Dendritic cell treated with granulocyte-macrophage colony-stimulating factor and Interleukin-4, amounts not matched to agents 40 ng/mL and 50 ng/mL, for 4 days (primary cell): ENCODE results near the gene TMEM63A.

Experiments
- H3K27ac Mint-ChIP-seq: one replicate; pipeline ENCODE4 v1.8.0; 2022; ENCODE audit warnings: mild to moderate bottlenecking, mixed read lengths
- H3K27me3 Mint-ChIP-seq: one replicate; pipeline ENCODE4 v1.8.0; 2022; ENCODE audit warnings: mild to moderate bottlenecking, mixed read lengths
- H3K36me3 Mint-ChIP-seq: one replicate; pipeline ENCODE4 v1.8.0; 2022; ENCODE audit warnings: low read depth, mixed read lengths
- H3K4me1 Mint-ChIP-seq: one replicate; pipeline ENCODE4 v1.8.0; 2022; ENCODE audit warnings: low read depth, mixed read lengths
- H3K4me3 Mint-ChIP-seq: one replicate; pipeline ENCODE4 v1.8.0; 2022; ENCODE audit warnings: mild to moderate bottlenecking, moderate library complexity, mixed read lengths
- H3K9me3 Mint-ChIP-seq: one replicate; pipeline ENCODE4 v1.8.0; 2022; ENCODE audit warnings: mixed read lengths
- intact Hi-C: fragments of 100-400 bp; cut with micrococcal nuclease; formaldehyde crosslinking; loops from one replicate; pipeline ENCODE4 v1.15.0; 2022

The TMEM63A gene

GRCh38 chr1:225886159-225887029, 4.2 kb upstream of the TMEM63A start:
- peaks cover 15% of the 10 kb centered on the region for H3K4me1 Mint-ChIP-seq
- H3K36me3 Mint-ChIP-seq: no peaks in the 10 kb centered on the region
- H3K27me3 Mint-ChIP-seq: peaks cover 20% of the 10 kb centered on the region
- no peaks in the 10 kb centered on the region for H3K9me3 Mint-ChIP-seq
- H3K27ac Mint-ChIP-seq: no peak overlapping the region
- H3K4me3 Mint-ChIP-seq: no peak overlapping the region
- intact Hi-C loops: loop anchor here (10.0 kb wide), 1 partner anchor 112 kb away; the partner anchor contains the start of gene SRP9

- Mint-ChIP-seq H3K36me3 (no peaks in the 10 kb centered on the region), H3K4me1 (peaks cover 26% of the 10 kb centered on the region), H3K27ac (no peak overlapping the region), H3K4me3 (no peak overlapping the region), H3K9me3 (no peaks in the 10 kb centered on the region), H3K27me3 (peaks cover 20% of the 10 kb centered on the region)
- intact Hi-C loops: loop anchor here (10.0 kb wide), 1 partner anchor 111 kb away; the partner anchor contains the start of gene SRP9
Measured at GRCh38 chr1:225885336-225885735, 3.2 kb upstream of the TMEM63A start.

- no peaks in the 10 kb centered on the region for H3K9me3 Mint-ChIP-seq
Measured at GRCh38 chr1:225883616-225884265, 1.6 kb upstream of the TMEM63A start.

DNA sequence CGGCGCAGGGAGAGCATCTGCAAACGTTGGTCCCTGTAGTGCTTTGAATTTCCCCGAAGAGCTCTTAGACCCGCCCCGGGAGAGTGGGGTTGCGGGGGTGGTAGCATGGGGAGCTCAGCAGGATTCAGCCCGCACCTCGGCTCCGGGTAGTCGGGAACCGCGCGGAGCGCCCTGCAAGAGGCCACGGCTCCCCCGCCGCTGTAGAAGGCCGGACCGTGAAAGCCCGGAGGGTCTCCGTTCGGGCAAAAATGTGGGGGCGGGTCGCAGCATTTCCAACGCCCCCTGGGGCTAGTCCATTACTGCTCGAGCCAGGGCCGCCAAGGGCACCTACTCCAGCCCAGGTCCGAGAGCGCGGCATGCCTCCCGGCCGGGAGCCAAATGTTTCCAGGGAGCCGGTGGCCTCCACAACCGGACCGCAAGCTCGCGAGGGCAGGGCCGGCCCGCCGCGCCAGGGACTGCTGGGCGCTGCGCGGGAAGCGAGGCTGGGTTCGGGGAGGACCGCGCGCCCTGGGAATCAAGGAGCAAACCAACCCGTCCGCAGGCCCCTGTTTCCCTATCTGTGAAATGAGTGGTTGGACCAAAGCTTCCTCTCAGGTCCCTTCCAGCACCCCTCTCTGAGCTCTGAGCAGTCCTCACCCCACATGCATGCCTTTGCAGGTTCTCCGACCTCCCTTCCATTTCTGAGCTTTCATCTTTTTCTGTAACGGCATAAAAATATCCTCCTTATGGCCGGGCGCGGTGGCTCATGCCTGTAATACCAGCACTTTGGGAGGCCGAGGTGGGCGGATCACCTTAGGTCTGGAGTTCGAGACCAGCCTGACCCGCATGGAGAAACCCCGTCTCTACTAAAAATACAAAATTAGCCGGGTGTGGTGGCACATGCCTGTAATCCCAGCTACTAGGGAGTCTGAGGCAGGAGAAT, 775 bp upstream of the TMEM63A start:
- H3K36me3 Mint-ChIP-seq: peaks cover 1% of the 10 kb centered on the region
- intact Hi-C loops: loop anchor here (10.0 kb wide), 1 partner anchor 108 kb away; the partner anchor contains the start of gene SRP9
- H3K4me1 Mint-ChIP-seq: peaks cover 48% of the 10 kb centered on the region

More at GRCh38 chr1:225883616-225884265, 1.6 kb upstream of the TMEM63A start:
- Mint-ChIP-seq H3K36me3 (no peaks in the 10 kb centered on the region), H3K27me3 (peaks cover 20% of the 10 kb centered on the region), H3K4me3 (peak overlapping the region; percentile 95), H3K4me1 (peaks cover 42% of the 10 kb centered on the region), H3K27ac (peak overlapping the region; percentile 89)
- intact Hi-C loops: loop anchor here (10.0 kb wide), 1 partner anchor 109 kb away; the partner anchor contains the start of gene SRP9

DNA sequence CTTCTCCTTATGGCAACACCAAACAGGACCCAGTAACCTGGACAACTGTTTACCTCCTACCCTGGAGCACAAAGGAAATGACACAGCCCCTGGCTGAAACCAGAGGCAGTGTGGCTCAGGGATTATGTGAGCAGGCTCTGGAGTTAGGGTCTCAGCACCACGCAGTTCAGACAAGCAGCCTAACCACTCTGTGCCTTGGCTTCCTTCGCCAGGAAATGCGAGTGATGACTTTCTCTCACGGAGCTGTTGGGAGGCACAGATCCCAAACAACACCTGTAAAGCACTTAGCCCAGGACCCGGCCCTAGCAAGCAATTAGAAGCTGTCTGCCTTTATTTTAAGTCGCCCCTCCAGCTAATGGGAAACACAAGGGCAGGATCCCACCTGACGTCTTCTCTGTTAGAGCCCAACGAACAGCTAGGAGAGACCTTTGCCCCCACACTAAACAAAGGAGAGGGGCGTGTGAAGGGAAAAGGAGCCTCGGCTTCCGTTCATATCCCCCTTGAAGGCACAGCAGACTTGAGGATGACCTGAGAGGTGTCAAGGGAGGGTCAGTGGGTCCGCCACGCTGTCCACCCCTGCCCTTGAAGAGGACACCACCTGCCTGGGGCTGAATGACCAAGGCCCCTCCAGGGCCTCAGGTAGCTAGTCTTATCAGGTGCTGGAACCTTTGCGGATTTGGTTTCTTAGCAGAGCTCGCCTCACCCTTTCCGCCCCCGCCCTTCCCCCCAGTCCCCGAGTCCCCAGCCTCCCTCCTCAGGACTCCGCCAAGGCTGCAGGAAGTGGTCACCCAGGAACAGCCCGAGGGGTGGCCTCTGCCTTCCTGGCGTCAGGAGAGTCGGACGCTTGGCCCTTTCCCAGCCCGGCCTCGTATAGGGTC, 860 bp downstream of the TMEM63A start:
- no peaks in the 10 kb centered on the region for H3K9me3 Mint-ChIP-seq
- peak overlapping the region; percentile 95 for H3K4me3 Mint-ChIP-seq
- H3K27ac Mint-ChIP-seq: peak overlapping the region; percentile 89
- peaks cover 52% of the 10 kb centered on the region for H3K4me1 Mint-ChIP-seq
- H3K36me3 Mint-ChIP-seq: peaks cover 18% of the 10 kb centered on the region
- H3K27me3 Mint-ChIP-seq: peaks cover 8% of the 10 kb centered on the region
- intact Hi-C loops: loop anchor here (2.0 to 10.0 kb wide), 2 partner anchors 43 to 107 kb away; partner anchors contain the start of genes PYCR2 and SRP9

More for the DNA sequence above, 775 bp upstream of the TMEM63A start:
- H3K27ac Mint-ChIP-seq: peak overlapping the region; percentile 89
- H3K4me3 Mint-ChIP-seq: peak overlapping the region; percentile 95
- H3K27me3 Mint-ChIP-seq: peaks cover 19% of the 10 kb centered on the region
- no peaks in the 10 kb centered on the region for H3K9me3 Mint-ChIP-seq

- peaks cover 24% of the 10 kb centered on the region for H3K36me3 Mint-ChIP-seq
- H3K4me1 Mint-ChIP-seq: peaks cover 52% of the 10 kb centered on the region
- intact Hi-C loops: loop anchor here (2.0 to 10.0 kb wide), 2 partner anchors 44 to 106 kb away; partner anchors contain the start of genes PYCR2 and SRP9
- peak overlapping the region; percentile 95 for H3K4me3 Mint-ChIP-seq
- H3K27ac Mint-ChIP-seq: no peak overlapping the region
- peaks cover 8% of the 10 kb centered on the region for H3K27me3 Mint-ChIP-seq
- H3K9me3 Mint-ChIP-seq: no peaks in the 10 kb centered on the region
Measured at GRCh38 chr1:225880636-225881035, 1.5 kb downstream of the TMEM63A start.

- Mint-ChIP-seq H3K4me1 (peaks cover 52% of the 10 kb centered on the region), H3K4me3 (no peak overlapping the region), H3K9me3 (no peaks in the 10 kb centered on the region), H3K27ac (no peak overlapping the region), H3K36me3 (peaks cover 29% of the 10 kb centered on the region), H3K27me3 (peaks cover 8% of the 10 kb centered on the region)
- intact Hi-C loops: loop anchor here (2.0 to 10.0 kb wide), 2 partner anchors 45 to 105 kb away; partner anchors contain the start of genes PYCR2 and SRP9
Measured at GRCh38 chr1:225880222-225880588, 2.0 kb downstream of the TMEM63A start.

DNA sequence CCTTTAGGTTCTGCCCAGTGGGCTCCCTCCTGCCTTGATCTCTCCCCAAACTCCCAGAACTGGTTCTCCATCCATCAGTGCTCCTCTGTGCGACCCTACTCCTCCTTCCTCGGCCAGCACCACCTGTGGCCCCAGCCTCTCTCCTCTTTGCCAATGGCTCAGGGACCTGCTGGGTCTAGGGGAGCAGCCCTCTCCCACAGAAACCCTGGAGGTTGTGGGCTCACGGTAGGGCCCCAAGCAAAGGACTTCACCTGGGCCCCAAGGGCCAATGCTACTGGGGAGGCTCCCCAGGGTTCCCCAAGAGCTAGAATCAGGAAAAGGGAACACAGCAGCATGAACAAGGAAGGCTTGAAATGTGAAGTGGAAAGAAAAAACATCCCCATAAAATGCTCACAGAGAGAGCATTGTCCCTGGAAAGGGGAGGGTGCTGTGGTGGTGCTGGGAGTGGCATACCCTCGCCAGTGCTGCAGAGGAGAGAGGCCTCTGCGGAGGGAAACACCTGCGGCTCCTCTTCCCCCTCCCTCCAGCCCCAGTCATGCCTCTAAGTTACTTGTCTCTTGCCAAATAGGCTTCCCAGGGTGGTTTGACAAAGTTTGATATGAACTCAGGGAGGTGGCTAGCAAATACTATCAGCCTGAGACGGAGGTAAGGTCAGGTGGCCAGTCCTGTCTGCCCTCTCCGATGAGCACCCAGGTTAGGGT, 2.5 kb downstream of the TMEM63A start:
- peaks cover 8% of the 10 kb centered on the region for H3K27me3 Mint-ChIP-seq
- H3K27ac Mint-ChIP-seq: no peak overlapping the region
- H3K36me3 Mint-ChIP-seq: peaks cover 34% of the 10 kb centered on the region
- H3K4me1 Mint-ChIP-seq: peaks cover 52% of the 10 kb centered on the region
- no peaks in the 10 kb centered on the region for H3K9me3 Mint-ChIP-seq
- no peak overlapping the region for H3K4me3 Mint-ChIP-seq
- intact Hi-C loops: loop anchor here (2.0 to 10.0 kb wide), 2 partner anchors 45 to 105 kb away; partner anchors contain the start of genes PYCR2 and SRP9

GRCh38 chr1:225878282-225878681, 3.9 kb downstream of the TMEM63A start:
- H3K27me3 Mint-ChIP-seq: peaks cover 3% of the 10 kb centered on the region
- no peaks in the 10 kb centered on the region for H3K9me3 Mint-ChIP-seq
- peak overlapping the region; percentile 1 for H3K27ac Mint-ChIP-seq
- intact Hi-C loops: no loop called here
- peaks cover 48% of the 10 kb centered on the region for H3K36me3 Mint-ChIP-seq
- H3K4me1 Mint-ChIP-seq: peaks cover 46% of the 10 kb centered on the region
- no peak overlapping the region for H3K4me3 Mint-ChIP-seq

DNA sequence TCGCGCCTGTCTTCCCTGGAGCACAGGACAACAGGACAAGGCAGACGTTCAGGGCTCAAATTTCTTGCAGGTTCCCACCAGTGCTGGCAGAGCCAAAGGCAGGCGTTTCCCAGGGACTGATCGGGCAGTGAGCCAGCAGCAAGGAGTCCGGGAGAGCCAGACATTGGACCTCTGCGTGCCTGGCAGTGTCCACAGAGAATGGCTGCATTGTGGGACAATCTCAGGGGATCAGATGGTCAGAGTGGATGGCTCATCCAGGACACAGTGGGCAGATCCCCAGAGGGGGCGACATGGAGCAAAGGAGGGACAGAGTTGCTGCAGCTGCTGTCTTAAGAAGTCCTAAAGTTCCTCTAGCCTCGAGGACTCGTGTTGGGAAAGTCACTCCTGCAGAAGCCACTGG, 4.6 kb downstream of the TMEM63A start:
- H3K36me3 Mint-ChIP-seq: peaks cover 55% of the 10 kb centered on the region
- peak overlapping the region; percentile 1 for H3K27ac Mint-ChIP-seq
- peaks cover 41% of the 10 kb centered on the region for H3K4me1 Mint-ChIP-seq
- H3K27me3 Mint-ChIP-seq: no peaks in the 10 kb centered on the region
- no peaks in the 10 kb centered on the region for H3K9me3 Mint-ChIP-seq
- intact Hi-C loops: no loop called here
- no peak overlapping the region for H3K4me3 Mint-ChIP-seq

GRCh38 chr1:225876900-225877510, 5.2 kb downstream of the TMEM63A start:
- Mint-ChIP-seq H3K36me3 (peaks cover 59% of the 10 kb centered on the region), H3K9me3 (no peaks in the 10 kb centered on the region), H3K27me3 (no peaks in the 10 kb centered on the region), H3K4me3 (no peak overlapping the region), H3K27ac (no peak overlapping the region), H3K4me1 (peaks cover 41% of the 10 kb centered on the region)
- intact Hi-C loops: no loop called here
